ENCODE results near the gene TMSB10.
"Not testable (repeated sequence)": the region's sequence is repeated elsewhere in the genome, so short reads cannot be mapped to it uniquely, and the experiment has no call there.

The TMSB10 gene

DNA sequence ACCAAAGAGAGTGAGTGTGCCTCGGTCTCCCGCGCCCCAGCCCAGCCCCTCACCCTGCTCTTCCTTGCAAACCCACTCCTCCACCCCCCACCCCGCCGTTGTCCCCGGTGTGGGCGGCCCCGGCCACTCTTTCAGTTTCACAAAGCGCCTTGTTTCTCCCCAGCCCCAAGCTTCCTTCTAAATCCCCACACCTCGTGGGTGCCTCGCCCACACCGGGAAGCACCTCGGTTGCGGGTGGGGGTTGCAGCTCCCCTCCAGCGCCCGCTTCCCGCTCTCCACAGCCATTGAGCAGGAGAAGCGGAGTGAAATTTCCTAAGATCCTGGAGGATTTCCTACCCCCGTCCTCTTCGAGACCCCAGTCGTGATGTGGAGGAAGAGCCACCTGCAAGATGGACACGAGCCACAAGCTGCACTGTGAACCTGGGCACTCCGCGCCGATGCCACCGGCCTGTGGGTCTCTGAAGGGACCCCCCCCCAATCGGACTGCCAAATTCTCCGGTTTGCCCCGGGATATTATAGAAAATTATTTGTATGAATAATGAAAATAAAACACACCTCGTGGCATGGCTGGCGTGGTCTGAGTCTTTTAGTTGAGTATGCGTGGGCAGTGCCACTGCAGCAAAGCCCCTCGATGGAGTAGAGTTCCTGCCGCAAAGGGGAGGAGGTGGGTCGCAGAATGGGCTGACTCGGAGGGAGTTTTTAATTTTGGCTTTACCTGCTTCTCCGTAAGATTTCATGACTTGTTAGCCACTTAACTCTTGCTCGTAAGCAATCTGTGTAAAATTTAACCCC, 848 bp downstream of the TMSB10 start:
- peak in 1 of 2 donors; percentile 71 for DNase-seq
- H3K4me1 Mint-ChIP-seq: peaks cover 75% of the 10 kb centered on the region
- peaks cover 16 to 22% of the 10 kb centered on the region in 2 donors for H3K9me3 Mint-ChIP-seq
- H3K27me3 Mint-ChIP-seq: no peaks in the 10 kb centered on the region
- H3K4me3 Mint-ChIP-seq: peak overlapping the region; percentile 94 to 97
- ATAC-seq: peak; percentile 21
- peak overlapping the region; percentile 96 to 99 for H3K27ac Mint-ChIP-seq

DNA sequence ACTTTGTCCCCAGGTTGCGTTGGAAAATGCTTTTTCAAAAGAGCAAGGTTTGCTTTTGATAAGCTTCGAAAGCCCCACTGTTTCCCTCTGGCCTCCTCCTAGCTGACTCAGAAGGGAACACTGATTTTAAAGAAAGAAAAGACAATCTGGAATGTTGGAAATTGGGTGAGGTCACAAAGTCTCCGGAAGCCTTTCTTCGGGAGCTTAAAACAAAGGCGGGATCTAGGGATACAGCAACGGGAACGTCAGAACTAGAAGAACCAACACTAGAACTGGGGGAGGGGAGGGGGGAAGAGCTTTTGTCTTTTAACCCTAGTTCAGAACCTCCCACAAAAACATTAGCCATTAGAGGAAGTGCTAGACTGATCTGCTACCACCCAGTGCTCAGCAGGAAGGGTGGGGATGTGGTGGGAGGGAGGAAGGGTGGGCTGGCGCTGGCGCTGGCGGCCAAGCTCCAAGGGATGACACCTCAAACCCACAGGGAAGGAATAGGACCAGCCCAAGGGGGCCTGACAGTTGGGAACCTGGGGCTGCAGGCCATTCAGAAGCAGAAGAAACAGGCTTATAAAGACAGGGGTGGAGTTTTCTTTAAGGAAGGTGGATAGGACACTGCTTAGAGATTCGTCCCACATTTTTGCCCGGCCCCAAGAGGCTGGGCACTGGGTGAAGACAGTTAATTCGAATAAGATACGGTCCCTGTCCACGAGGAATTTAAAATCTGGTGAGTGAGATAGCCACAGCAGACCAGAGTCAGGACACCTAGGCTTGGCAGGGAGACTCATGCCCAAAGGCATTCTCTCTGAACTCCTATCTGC, 1.7 kb downstream of the TMSB10 start:
- Mint-ChIP-seq H3K27ac (peak overlapping the region; percentile 96 to 99), H3K4me1 (peaks cover 78% of the 10 kb centered on the region), H3K9me3 (peaks cover 16 to 18% of the 10 kb centered on the region in 2 donors), H3K27me3 (no peaks in the 10 kb centered on the region), H3K4me3 (peak overlapping the region; percentile 94 to 97)
- DNase-seq (peak in 1 of 2 donors; percentile 54), ATAC-seq (peak; percentile 45)

GRCh38 chr2:84908948-84909713, 3.7 kb downstream of the TMSB10 start:
- Mint-ChIP-seq H3K27me3 (no peaks in the 10 kb centered on the region), H3K4me1 (peaks cover 67% of the 10 kb centered on the region), H3K9me3 (peaks cover 16 to 18% of the 10 kb centered on the region in 2 donors), H3K4me3 (peak overlapping the region; percentile 94 to 97), H3K27ac (peak overlapping the region; percentile 4 to 96)
- ATAC-seq (peak; percentile 54), DNase-seq (peak in 1 of 2 donors; percentile 76)

DNA sequence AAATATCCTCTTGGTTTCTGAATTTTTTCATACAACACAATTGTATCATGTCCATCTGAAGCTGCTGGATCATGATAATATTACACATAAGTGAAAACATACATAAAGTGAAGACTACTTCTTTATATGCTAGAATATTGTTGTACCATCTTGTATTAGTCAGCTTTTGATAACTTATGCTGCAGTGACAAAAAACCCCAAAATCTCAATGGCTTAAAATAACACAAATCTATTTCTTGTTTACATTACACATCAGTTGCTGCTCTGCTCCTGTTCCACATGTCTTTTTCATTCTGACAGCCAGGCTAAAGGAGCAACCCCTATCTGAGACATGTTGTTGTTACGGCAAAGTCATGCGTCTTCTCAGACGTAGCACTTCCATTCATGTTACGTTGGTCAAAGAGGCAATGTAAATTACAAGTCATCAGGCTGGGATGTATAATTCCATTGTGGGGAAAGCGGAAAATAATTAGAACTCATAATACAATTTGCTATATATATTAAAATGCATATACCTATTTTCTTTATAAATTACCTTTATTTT, 5.8 kb downstream of the TMSB10 start:
- H3K4me3 Mint-ChIP-seq: no peak overlapping the region
- no peak overlapping the region for H3K27ac Mint-ChIP-seq
- H3K4me1 Mint-ChIP-seq: peaks cover 58% of the 10 kb centered on the region
- DNase-seq: no peak
- ATAC-seq: no peak
- no peaks in the 10 kb centered on the region for H3K27me3 Mint-ChIP-seq
- H3K9me3 Mint-ChIP-seq: peaks cover 16 to 18% of the 10 kb centered on the region in 2 donors

DNA sequence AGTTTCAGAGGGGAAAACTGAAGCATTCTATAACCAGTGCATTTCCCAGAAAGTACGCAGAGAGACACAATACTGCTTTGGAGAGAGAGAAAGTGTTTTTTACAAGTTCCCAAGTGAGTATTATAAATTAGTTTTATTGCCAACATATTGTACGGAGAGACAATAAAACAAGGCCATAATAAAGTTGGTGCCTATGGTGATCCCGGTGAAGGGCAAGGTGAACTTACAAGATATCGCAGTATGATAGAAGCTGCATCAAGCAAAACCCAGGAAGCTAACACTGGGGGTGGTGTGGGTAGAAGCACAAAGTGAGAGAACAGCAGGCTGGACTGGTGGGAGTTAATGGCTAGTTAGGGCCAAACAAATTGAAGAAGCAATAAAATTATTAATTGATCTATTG, 7.5 kb downstream of the TMSB10 start:
- Mint-ChIP-seq H3K27ac (no peak overlapping the region), H3K4me1 (peaks cover 57% of the 10 kb centered on the region), H3K27me3 (no peaks in the 10 kb centered on the region), H3K9me3 (peaks cover 16 to 18% of the 10 kb centered on the region in 2 donors), H3K4me3 (no peak overlapping the region)
- ATAC-seq (no peak), DNase-seq (no peak)

DNA sequence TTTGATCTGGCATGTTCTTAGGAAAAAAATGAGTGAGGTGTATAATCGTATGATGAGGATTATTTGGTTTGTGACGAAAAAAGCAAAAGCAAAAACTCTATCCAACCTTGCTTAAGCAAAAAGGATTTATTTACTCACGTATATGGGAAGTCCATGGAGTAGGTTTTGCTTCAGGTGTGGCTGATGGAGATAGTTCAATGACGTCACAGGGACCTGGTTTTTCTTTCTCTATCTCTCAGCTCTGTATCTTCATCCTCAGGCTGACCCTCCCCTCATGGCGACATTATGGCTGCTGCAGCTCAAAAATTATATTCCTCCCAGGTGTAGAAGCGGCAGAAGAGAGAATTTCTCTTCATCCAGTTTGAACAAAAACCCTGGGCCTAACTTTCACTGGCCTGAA, 8.9 kb downstream of the TMSB10 start:
- Mint-ChIP-seq H3K27ac (no peak overlapping the region), H3K27me3 (no peaks in the 10 kb centered on the region), H3K4me3 (no peak overlapping the region), H3K4me1 (peaks cover 57% of the 10 kb centered on the region), H3K9me3 (peaks cover 9 to 10% of the 10 kb centered on the region in 2 donors)
- DNase-seq (no peak), ATAC-seq (no peak)

DNA sequence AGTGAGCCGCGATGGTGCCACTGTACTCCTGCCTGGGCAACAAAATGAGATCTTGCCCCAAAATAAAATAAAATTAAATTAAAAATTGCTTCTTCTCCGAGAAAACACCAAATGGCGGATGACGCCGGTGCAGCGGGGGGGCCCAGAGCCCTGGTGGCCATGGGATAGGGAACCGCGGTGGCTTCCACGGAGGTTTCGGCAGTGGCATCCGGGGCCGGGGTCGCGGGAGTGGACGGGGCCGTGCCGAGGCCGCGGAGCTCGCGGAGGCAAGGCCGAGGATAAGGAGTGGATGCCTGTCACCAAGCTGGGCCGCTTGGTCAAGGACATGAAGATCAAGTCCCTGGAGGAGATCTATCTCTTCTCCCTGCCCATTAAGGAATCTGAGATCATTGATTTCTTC, 10.2 kb downstream of the TMSB10 start:
- peaks cover 62% of the 10 kb centered on the region for H3K4me1 Mint-ChIP-seq
- not testable (repeated sequence) for H3K4me3 Mint-ChIP-seq, ATAC-seq, H3K27ac Mint-ChIP-seq, DNase-seq, H3K9me3 Mint-ChIP-seq, H3K27me3 Mint-ChIP-seq

DNA sequence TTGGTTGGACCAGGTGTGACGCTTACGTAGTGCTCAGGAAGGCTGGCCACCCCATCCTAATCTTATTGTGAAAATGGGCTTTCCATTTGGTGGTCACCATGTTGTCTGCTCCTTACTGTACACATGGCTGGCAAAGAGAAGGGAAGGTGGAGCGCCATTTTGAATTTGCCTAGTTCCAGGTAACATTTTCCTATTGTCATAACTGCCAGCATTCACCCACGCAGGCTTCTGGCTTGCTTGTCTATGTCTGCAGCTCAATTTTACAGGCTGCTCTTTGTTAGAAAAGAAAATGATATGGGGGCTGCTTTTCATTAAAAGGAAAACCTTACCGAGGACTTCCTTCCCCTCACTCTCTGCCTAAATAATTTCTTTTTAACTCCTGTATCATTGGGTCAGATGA, 12.4 kb downstream of the TMSB10 start:
- peaks cover 49% of the 10 kb centered on the region for H3K4me1 Mint-ChIP-seq
- H3K27me3 Mint-ChIP-seq, ATAC-seq, H3K9me3 Mint-ChIP-seq, DNase-seq: not testable (repeated sequence)
- peak overlapping the region; percentile 66 to 70 for H3K4me3 Mint-ChIP-seq
- peak overlapping the region; percentile 89 to 93 for H3K27ac Mint-ChIP-seq

GRCh38 chr2:84918430-84918829, 13.0 kb downstream of the TMSB10 start:
- H3K27ac Mint-ChIP-seq: peak overlapping the region; percentile 89 to 93
- peak overlapping the region; percentile 66 to 70 for H3K4me3 Mint-ChIP-seq
- H3K27me3 Mint-ChIP-seq: no peaks in the 10 kb centered on the region
- peaks cover 51% of the 10 kb centered on the region for H3K4me1 Mint-ChIP-seq
- no peak for DNase-seq
- no peaks in the 10 kb centered on the region for H3K9me3 Mint-ChIP-seq
- no peak for ATAC-seq

DNA sequence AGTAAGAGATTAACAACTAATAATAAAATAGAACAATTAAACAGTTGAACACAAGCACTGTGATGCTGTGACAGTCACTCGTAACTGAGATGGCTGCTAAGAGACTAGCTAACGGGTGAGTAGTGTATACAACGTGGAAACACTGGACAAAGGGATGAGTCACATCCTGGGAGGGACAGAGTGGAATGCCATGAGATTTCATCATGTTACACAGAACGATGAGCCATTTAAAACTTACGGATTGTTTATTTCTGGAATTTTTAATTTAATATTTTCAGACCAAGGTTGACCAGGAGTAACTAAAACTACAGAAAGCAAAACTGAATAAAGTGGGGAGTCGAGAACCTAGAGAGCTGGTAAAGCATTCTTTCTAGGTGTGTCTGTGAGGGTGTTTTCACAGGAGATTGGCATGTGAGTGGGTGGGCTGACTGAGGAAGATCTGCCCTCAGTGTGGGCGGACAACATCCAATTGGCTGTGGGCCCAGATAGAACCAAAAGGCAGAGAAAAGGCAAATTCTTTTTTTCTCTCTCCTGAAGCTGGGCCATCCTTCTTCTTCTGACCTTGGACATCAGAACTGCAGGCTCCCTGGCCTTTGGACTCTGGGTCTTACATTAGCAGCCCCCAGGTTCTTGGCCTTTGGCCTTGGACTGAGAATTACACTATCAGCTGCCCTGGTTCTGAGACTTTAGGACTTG, 14.6 kb downstream of the TMSB10 start:
- ATAC-seq: peak; percentile 89
- DNase-seq: peak; percentile 63 to 73
- H3K9me3 Mint-ChIP-seq: no peaks in the 10 kb centered on the region
- H3K27me3 Mint-ChIP-seq: no peaks in the 10 kb centered on the region
- H3K27ac Mint-ChIP-seq: peak overlapping the region; percentile 97 to 100
- H3K4me3 Mint-ChIP-seq: peak overlapping the region; percentile 70 to 76
- peaks cover 64% of the 10 kb centered on the region for H3K4me1 Mint-ChIP-seq

- Mint-ChIP-seq H3K27ac (no peak overlapping the region), H3K4me1 (peaks cover 76% of the 10 kb centered on the region), H3K27me3 (no peaks in the 10 kb centered on the region), H3K4me3 (no peak overlapping the region), H3K9me3 (no peaks in the 10 kb centered on the region)
- DNase-seq (no peak), ATAC-seq (no peak)
Measured at GRCh38 chr2:84923009-84923408, 17.6 kb downstream of the TMSB10 start.

GRCh38 chr2:84924173-84925106, 19.0 kb downstream of the TMSB10 start:
- Mint-ChIP-seq H3K27me3 (no peaks in the 10 kb centered on the region), H3K9me3 (no peaks in the 10 kb centered on the region), H3K4me3 (peak overlapping the region; percentile 75 to 94), H3K27ac (peak overlapping the region; percentile 2 to 96), H3K4me1 (peaks cover 62% of the 10 kb centered on the region)
- ATAC-seq (peak; percentile 39), DNase-seq (peak; percentile 60 to 82)

- H3K27ac Mint-ChIP-seq: peak overlapping the region; percentile 91 to 92
- ATAC-seq (peak; percentile 36), DNase-seq (no peak)
- H3K4me3 Mint-ChIP-seq: peak overlapping the region; percentile 89 to 94
- H3K27me3 Mint-ChIP-seq: no peaks in the 10 kb centered on the region
- H3K9me3 Mint-ChIP-seq: no peaks in the 10 kb centered on the region
- H3K4me1 Mint-ChIP-seq: peaks cover 53% of the 10 kb centered on the region
Measured at GRCh38 chr2:84925336-84925723, 19.9 kb downstream of the TMSB10 start.
